Right atrium auricular region (tissue), 2 donors: Measurements from ENCODE around the gene C1QTNF8. TPM values are rescaled to one million over a fixed set of nuclear protein-coding genes. Genes with fewer than 3 reads are reported as not detected.

Experiments used
- DNase-seq: peaks from one replicate; pipeline ENCODE4 v3.0.0-alpha.2; 2019; ENCODE audit warnings: low spot score
- H3K27ac ChIP-seq, 2 donors: fragments of 200-600 bp; sonication (generic); 1 replicate in 1 of 2; 2 replicates in 1 of 2; pipeline ENCODE4 v1.5.1; 2016 to 2019
- H3K27me3 ChIP-seq, 2 donors: fragments of 200-600 bp; sonication (generic); one replicate each; pipeline versions ENCODE4 v1.5.1 to v1.6.0; 2017 to 2019
- H3K36me3 ChIP-seq: fragments of 200-600 bp; sonication (generic); one replicate; pipeline ENCODE4 v1.5.1; 2016
- H3K4me1 ChIP-seq, 2 donors: fragments of 200-600 bp; sonication (generic); one replicate each; pipeline versions ENCODE4 v1.5.1 to v1.6.0; 2017 to 2019
- H3K4me3 ChIP-seq, 2 donors: fragments of 200-600 bp; sonication (generic); 1 replicate in 1 of 2; 2 replicates in 1 of 2; pipeline ENCODE4 v1.5.1; 2017 to 2019; ENCODE audit warnings: mild to moderate bottlenecking in 1 of 2, moderate library complexity in 1 of 2
- H3K9me3 ChIP-seq, 2 donors: fragments of 200-600 bp; sonication (generic); one replicate each; pipeline ENCODE4 v1.5.1; 2019
- total RNA-seq, 2 donors: library from RNA; depleted of rRNA; stranded (reverse); fragments of >200 nt; gene quantifications; one replicate each; pipeline ENCODE4 v1.1.0, GENCODE V29; 2016
- TF ChIP-seq, protein P1 (sequence below), 2 donors: fragments of 200-600 bp; sonication (generic); IDR thresholded peaks; one replicate each; pipeline ENCODE4 v1.5.1; 2019; ENCODE audit warnings: antibody characterized with exemption in 2 of 2

The C1QTNF8 gene
- total RNA-seq, 2 donors from 2014 or later, result not detected

DNA sequence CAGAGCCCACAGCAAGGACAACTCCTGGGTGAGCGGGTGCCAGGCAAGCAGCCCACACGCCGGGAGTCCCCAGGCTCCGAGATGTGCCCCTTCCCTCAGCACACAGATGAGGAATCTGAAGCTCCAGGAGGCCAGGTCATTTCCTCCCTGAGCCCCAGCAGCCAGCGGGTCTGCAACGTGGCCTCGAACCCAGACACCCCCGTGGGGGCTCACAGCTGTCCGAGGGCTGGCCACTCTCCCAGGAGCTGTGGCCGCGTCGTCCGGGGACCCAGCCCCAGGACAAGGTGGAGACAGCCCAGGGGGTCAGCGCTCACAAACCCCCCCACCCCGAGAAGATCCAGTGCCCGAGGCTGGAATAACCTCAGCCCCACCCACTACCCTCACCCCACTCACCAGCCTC lies 17.4 kb upstream of the C1QTNF8 start:
- Histone ChIP-seq H3K27ac (no peak overlapping the region), H3K36me3 (no peaks in the 10 kb centered on the region), H3K27me3 (no peaks in the 10 kb centered on the region), H3K4me1 (no peaks in the 10 kb centered on the region), H3K9me3 (no peaks in the 10 kb centered on the region), H3K4me3 (no peak overlapping the region)
- TF ChIP-seq, protein P1, sequence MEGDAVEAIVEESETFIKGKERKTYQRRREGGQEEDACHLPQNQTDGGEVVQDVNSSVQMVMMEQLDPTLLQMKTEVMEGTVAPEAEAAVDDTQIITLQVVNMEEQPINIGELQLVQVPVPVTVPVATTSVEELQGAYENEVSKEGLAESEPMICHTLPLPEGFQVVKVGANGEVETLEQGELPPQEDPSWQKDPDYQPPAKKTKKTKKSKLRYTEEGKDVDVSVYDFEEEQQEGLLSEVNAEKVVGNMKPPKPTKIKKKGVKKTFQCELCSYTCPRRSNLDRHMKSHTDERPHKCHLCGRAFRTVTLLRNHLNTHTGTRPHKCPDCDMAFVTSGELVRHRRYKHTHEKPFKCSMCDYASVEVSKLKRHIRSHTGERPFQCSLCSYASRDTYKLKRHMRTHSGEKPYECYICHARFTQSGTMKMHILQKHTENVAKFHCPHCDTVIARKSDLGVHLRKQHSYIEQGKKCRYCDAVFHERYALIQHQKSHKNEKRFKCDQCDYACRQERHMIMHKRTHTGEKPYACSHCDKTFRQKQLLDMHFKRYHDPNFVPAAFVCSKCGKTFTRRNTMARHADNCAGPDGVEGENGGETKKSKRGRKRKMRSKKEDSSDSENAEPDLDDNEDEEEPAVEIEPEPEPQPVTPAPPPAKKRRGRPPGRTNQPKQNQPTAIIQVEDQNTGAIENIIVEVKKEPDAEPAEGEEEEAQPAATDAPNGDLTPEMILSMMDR (IDR thresholded peaks at IDR 0.05), result no peak
- no peak for DNase-seq

DNA sequence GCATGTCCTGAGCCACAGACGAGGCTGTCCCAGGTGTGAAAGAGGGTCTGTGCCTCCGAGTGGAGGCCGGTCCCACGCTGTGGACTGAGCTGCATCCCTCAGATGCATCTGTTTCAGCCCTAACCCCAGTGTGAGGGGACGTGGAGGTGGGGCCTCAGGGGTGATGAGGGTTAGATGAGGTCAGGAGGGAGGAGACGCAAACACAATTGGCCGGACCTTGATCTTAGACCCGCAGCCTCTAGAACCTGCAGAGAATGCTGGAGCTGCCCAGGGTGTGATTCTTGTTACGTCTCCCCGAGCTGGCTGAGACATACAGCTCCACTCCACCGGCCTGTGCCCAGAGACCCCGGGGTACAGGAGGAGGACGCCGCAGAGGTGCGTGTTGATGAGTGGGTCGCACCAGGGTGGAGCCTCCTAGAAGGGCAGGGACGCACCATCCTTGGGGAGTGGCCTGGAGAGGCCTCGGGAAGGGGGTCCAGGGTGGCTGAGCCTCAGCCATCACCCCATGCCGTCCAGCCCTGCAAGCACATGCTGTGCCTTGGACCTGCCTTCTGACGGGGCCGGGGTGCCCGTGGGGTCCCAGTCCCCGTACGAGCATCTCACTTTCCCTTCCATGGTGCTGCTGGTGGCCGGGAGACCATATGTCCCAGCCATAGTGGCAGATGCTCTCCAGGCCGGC lies 16.6 kb upstream of the C1QTNF8 start:
- Histone ChIP-seq H3K27me3 (peaks cover under 1 to 3% of the 10 kb centered on the region in 2 donors), H3K27ac (no peak overlapping the region)
- TF ChIP-seq, protein P1 (IDR thresholded peaks at IDR 0.05), result no peak

DNA sequence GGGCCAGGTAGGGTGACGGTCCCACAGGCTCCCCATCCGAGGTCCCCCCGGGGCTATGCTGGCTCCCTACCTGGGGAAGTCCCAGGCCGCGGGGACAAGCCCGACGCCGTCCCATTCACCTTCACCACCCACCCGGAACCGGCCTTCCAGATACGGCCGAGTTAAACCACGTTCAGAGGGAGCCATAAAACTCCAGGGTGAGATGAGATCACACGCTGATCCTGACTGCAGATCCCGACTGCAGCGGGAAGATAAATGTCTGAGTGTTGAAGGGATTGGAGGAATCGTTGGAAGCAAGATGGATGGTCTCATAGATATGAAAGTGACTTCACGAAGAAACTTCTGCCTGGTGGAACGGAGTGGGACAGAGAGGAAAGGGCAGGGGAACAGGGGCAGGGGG lies 13.6 kb upstream of the C1QTNF8 start:
- Histone ChIP-seq H3K4me1 (no peaks in the 10 kb centered on the region), H3K27me3 (peaks cover 3 to 7% of the 10 kb centered on the region in 2 donors), H3K9me3 (no peaks in the 10 kb centered on the region), H3K27ac (no peak overlapping the region), H3K4me3 (no peak overlapping the region), H3K36me3 (no peaks in the 10 kb centered on the region)
- DNase-seq, result no peak
- TF ChIP-seq, protein P1 (IDR thresholded peaks at IDR 0.05), result no peak

More for the DNA sequence above, 16.6 kb upstream of the C1QTNF8 start:
- H3K4me3 ChIP-seq, result no peak overlapping the region
- no peaks in the 10 kb centered on the region for H3K36me3 ChIP-seq
- no peaks in the 10 kb centered on the region for H3K9me3 ChIP-seq
- H3K4me1 ChIP-seq, result no peaks in the 10 kb centered on the region
- DNase-seq, result no peak

DNA sequence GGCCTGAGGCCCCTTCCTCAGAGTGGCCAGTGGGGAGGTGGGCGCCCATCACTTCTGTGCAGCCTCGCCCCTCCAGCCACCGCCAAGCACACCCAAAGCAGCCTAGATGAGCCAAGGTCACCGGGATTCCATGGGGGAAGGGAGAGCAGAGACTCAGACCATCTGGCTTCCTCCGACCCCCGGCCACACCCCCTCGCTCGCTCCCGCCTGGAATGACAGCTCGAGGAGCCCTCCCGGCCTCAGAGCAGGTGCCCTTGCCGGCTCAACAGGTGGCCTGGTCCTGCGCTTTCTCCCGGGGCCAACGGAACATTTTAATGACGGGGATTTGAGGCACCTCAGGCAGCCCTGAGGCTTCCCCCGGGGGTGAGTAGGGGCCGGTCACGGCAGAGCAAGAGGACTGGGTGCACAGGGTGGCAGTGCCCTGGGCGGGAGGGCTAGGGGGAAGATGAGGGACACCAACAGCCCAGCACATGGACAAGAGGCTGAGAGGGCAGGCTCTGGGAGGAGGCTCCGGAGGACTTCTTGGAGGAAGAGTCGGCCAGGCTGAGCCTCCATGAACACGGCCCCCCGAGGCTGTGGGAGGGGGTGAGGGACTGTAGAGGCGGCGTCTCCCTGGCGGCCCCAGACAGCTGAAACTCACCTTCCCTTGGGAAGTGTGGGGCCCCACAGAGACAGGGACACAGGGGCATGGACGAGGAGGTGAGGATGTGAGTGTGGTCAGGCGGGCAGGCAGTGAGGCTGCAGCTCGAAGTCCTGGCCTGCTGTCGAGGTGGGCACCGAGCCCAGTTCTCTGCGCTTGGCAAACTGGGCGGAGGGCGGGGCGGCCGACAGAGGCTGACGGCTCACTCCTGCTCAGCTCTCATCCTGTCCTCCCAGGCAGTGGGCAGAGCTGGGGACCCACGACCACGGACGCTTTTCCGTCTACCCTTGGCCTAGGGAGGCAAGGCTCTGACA lies 12.5 kb upstream of the C1QTNF8 start:
- Histone ChIP-seq H3K4me1 (no peaks in the 10 kb centered on the region), H3K9me3 (no peaks in the 10 kb centered on the region), H3K27me3 (peaks cover 3 to 7% of the 10 kb centered on the region in 2 donors), H3K4me3 (no peak overlapping the region), H3K36me3 (no peaks in the 10 kb centered on the region), H3K27ac (no peak overlapping the region)
- DNase-seq, result no peak
- TF ChIP-seq, protein P1 (IDR thresholded peaks at IDR 0.05), result no peak

DNA sequence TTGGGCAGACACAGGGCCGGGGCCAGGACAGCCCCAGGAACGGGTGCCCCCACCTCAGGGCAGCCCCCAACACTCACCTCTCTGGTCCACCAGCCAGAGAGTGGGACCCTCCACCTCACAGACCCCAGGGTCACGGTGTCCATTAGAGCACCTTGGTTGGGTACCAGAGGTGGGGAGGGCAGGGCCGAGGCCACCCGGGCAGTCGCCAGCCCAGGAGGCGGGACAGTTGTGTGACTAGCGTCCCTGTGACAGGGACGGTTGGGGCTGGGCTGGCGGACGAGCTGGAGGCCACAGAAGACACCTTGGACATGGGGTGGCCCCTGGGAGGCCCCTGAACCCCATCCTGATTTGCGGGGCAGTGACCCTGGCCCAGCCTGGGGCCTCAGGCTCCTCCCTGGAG lies 11.7 kb upstream of the C1QTNF8 start:
- H3K4me1 ChIP-seq, result peaks cover 0 to 8% of the 10 kb centered on the region in 2 donors
- no peaks in the 10 kb centered on the region for H3K36me3 ChIP-seq
- no peak overlapping the region for H3K27ac ChIP-seq
- peaks cover 3 to 7% of the 10 kb centered on the region in 2 donors for H3K27me3 ChIP-seq
- no peak for DNase-seq
- no peak overlapping the region for H3K4me3 ChIP-seq
- TF ChIP-seq, protein P1 (IDR thresholded peaks at IDR 0.05), result no peak
- H3K9me3 ChIP-seq, result no peaks in the 10 kb centered on the region
